GM18870 (cell line): Measurements from ENCODE around the gene MORN4.
"Not testable (repeated sequence)": the region's sequence is repeated elsewhere in the genome, so short reads cannot be mapped to it uniquely, and the experiment has no call there.

Experiments used
- ATAC-seq: cut with Tn5 transposase; IDR thresholded peaks from one replicate; pipeline ENCODE4 v1.9.1; 2021; ENCODE audit warnings: moderate library complexity; ENCODE audit not compliant: unreplicated experiment

MORN4 gene

DNA sequence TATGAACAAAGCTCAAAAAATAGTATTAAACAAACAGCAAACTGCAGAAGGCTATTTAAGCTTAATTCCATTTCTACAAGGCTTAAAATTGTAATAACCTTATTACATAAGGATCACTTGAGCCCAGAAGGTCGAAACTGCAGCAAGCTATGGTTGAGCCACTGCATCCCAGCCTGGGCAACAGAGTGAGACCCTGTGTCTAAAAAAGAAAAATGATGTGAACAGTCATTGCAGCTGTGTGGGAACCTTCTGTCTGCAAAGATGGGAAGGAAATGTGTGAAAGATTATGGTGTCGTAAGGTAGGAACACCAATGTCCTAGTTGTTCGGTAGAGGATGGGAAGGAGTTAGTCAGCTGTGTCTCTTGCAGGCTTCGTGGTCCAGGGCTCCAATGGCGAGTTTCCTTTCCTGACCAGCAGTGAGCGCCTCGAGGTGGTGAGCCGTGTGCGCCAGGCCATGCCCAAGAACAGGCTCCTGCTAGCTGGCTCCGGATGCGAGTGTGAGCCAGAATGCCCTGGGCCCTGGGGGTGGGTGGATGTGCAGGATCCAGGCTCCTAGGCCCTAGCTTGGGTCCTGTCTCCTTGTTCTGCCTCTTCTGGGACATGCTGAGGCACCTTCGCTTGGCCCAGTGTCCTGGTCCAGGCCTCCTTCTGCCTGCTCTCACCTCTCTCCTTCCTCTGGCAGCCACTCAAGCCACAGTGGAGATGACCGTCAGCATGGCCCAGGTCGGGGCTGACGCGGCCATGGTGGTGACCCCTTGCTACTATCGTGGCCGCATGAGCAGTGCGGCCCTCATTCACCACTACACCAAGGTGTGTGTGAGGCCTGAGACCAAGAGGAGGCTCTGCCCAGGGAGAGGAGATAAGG is 34.7 kb downstream of the MORN4 start:
- ATAC-seq, result no peak

- no peak for ATAC-seq
These were observed 35.5 kb downstream of the MORN4 start for GRCh38 chr10:97597778-97598177.

- no peak for ATAC-seq
These were observed 36.9 kb downstream of the MORN4 start for GRCh38 chr10:97596101-97597082.

GRCh38 chr10:97593421-97593820 is 39.9 kb downstream of the MORN4 start:
- ATAC-seq, result no peak

DNA sequence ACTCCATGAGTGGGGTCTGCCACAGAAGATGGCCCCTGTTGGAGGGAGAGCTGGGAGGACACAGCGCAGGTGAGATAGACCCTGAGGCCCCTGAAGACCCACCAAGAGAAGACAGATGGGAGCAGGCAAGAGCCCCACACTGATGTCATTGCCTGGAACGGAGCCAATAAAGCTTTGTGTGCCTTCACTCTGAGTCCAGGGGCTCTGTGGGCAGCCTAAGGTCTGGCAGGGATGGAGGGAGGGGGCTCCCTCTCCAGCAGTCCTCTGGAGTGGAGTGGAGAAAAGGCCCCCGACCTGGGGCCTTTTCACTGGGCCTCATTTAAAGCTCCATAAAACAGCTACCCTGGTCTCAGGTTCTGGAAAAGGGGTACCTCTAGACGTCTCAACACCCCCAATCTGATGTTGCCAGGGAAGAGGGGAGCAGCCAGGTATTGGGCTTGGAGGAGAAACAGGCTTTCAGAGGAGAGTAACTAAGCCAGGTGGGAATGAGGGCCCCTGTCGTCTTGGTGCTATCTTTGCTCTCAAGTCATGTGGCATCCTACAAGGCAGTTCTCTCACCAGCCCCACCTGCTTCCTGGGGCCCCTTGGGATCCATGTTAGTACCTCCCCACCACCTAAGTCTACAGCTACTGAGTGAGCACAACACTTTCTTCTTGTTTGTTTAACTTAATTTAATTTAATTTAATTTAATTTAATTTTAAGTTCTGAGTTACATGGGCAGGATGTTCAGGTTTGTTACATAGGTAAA is 42.4 kb downstream of the MORN4 start:
- no peak for ATAC-seq

GRCh38 chr10:97590082-97590747 is 43.1 kb downstream of the MORN4 start:
- no peak for ATAC-seq

DNA sequence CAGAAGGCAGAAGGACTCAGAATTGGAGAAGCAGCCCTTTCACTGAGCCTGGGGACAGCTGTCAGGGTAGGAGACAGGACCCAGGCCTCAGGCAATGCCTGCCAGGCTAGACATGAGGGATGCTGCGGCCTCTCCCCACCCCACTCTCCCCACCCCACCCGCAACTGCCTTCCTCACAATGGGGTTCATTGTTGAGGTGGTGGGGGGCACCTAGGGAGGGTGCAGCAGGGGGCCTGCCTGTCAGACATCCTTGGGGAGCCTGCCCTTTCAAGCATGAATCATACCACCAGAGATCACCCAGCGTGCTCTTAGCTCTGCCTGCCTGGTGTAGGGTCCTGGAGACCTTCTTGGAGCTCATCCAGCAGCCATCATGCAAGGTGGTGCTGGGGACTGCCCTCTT is 43.8 kb downstream of the MORN4 start, which contains the start of gene C10orf62:
TSS of gene C10orf62 (plus strand) at position 243 of the 400 bp plus-strand sequence. CDS start 177 bp downstream, outside the sequence.
- ATAC-seq, result no peak

DNA sequence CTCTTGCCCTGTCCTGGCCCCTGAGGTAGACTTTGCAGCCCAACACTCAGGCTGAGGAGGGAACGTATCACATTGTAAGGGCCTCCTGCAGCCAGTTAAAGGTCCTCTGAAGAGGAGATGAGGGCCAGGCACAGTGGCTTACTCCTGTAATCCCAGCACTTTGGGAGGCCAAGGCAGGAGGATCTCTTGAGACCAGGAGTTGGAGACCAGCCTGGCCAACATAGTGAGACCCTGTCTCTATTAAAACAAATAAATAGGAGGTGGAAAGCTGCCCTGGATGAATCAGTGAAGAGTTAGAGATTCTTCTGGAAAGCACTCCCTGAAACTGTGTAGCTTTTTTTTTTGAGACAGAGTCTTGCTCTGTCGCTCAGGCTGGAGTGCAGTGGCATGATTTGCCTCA is 46.1 kb downstream of the MORN4 start:
- no peak for ATAC-seq

GRCh38 chr10:97585439-97585811 is 47.9 kb downstream of the MORN4 start:
- no peak for ATAC-seq

- no peak for ATAC-seq
These were observed 48.4 kb downstream of the MORN4 start for GRCh38 chr10:97584798-97585438.

- peak; percentile 53 for ATAC-seq
These were observed 49.1 kb downstream of the MORN4 start, which contains the start of gene HOGA1 for GRCh38 chr10:97584060-97584797. TSS of gene HOGA1 (plus strand) at chr10:97584389. CDS start at chr10:97584704, 315 bp downstream.

DNA sequence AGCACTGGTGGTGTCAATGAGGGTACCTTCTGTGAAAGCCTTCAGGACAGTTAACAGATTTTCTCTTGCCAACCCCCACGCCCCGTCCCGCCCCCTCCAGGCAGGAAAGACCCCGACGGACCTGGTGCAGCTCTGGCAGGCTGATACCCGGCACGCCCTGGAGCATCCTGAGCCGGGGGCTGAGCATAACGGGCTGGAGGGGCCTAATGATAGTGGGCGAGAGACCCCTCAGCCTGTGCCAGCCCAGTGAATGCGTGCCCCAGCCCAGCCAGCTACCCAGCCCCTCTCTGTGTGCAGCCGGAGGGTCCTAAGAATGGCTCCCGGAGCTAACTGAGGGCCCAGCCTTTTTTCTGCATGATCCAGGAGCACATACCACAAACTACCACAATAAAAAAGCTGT is 49.8 kb downstream of the MORN4 start:
- ATAC-seq, result no peak

- no peak for ATAC-seq
These were observed 51.1 kb downstream of the MORN4 start for GRCh38 chr10:97582169-97582568.

GRCh38 chr10:97580421-97581367 is 52.6 kb downstream of the MORN4 start:
- no peak for ATAC-seq

DNA sequence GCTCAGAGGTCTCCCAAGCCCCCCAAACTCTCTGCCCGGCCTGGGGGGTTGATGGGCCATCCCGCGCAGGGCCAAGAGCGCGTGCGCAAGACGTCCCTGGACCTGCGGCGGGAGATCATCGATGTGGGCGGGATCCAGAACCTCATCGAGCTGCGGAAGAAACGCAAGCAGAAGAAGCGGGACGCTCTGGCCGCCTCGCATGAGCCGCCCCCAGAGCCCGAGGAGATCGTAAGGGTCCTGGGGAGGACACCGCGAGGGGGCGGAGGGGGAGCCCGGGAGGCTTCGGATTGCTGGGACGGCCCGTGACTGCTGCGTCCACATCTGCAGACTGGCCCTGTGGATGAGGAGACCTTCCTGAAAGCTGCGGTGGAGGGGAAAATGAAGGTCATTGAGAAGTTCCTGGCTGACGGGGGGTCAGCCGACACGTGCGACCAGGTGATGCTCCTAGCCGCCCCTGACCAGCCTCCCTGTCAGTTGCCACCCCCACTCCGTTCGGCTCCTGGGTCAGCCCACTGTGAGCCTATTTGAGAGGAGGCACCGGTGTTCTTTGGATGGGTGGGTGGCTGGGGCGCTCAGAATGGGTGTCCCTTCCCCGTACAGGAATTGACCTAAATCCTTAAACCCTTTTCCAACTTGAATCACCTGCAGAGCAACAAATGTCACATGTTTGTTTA is 55.0 kb downstream of the MORN4 start:
- no peak for ATAC-seq

- ATAC-seq, result no peak
These were observed 55.6 kb downstream of the MORN4 start for GRCh38 chr10:97577701-97578100.

- not testable (repeated sequence) for ATAC-seq
These were observed 56.8 kb downstream of the MORN4 start for GRCh38 chr10:97576487-97576886.
